SU-DHL-6 (cell line): Measurements from ENCODE around the gene NTM.

Experiments
- H2AFZ ChIP-seq: fragments of 200-600 bp; sonication (generic); 2 replicates; pipeline ENCODE4 v1.6.1; 2014; ENCODE audit warnings: low read depth, mild to moderate bottlenecking, moderate library complexity, mixed read lengths, antibody characterized with exemption, low read length; ENCODE audit not compliant: severe bottlenecking
- H3F3A ChIP-seq: fragments of 200-600 bp; shearing (Covaris generic); 2 replicates; pipeline ENCODE4 v1.6.0; 2016; ENCODE audit warnings: antibody characterized with exemption, mild to moderate bottlenecking; ENCODE audit not compliant: insufficient read depth
- H3K27ac ChIP-seq: fragments of 200-600 bp; sonication (generic); 2 replicates; pipeline ENCODE4 v1.5.1; 2016; ENCODE audit warnings: low read depth, mild to moderate bottlenecking, low read length, moderate library complexity, mixed read lengths
- H3K27me3 ChIP-seq: fragments of 200-600 bp; sonication (generic), shearing (Covaris generic); 2 replicates; pipeline ENCODE4 v1.6.0; 2014; ENCODE audit warnings: mild to moderate bottlenecking, low read length
- H3K36me3 ChIP-seq: fragments of 200-600 bp; sonication (generic); 2 replicates; pipeline ENCODE4 v1.6.1; 2014; ENCODE audit warnings: mild to moderate bottlenecking, low read length, mixed read lengths
- H3K4me2 ChIP-seq: fragments of 300-600, 200-600 bp; shearing (Covaris generic), sonication (generic); 2 replicates; pipeline ENCODE4 v1.6.0; 2014; ENCODE audit warnings: low read length, low read depth, mild to moderate bottlenecking; ENCODE audit not compliant: poor library complexity, severe bottlenecking
- H3K4me3 ChIP-seq: fragments of 200-600 bp; sonication (generic); 2 replicates; pipeline ENCODE4 v1.5.1; 2014; ENCODE audit warnings: antibody characterized with exemption, low read length, mild to moderate bottlenecking, mixed read lengths; ENCODE audit not compliant: insufficient read depth, poor library complexity, severe bottlenecking
- H3K79me2 ChIP-seq: fragments of 200-600 bp; sonication (generic); 2 replicates; pipeline ENCODE4 v1.6.1; 2014; ENCODE audit warnings: mild to moderate bottlenecking, low read length, moderate library complexity; ENCODE audit not compliant: insufficient read depth
- H3K9ac ChIP-seq: fragments of 200-600 bp; sonication (generic); 2 replicates; pipeline ENCODE4 v1.7.0; 2014; ENCODE audit warnings: mild to moderate bottlenecking, low read length
- H3K9me2 ChIP-seq: fragments of 200-600 bp; sonication (generic); replicated peaks from 2 replicates; pipeline ENCODE4 v1.6.1; 2014; ENCODE audit warnings: low read length; ENCODE audit not compliant: insufficient read depth
- H3K9me3 ChIP-seq: fragments of 200-600 bp; sonication (generic); 2 replicates; pipeline ENCODE4 v1.6.1; 2014; ENCODE audit warnings: low read length, mixed read lengths; ENCODE audit not compliant: insufficient read depth
- H4K20me1 ChIP-seq: fragments of 200-600 bp; sonication (generic); 2 replicates; pipeline ENCODE4 v1.6.1; 2014; ENCODE audit warnings: low read depth, mild to moderate bottlenecking, antibody characterized with exemption, low read length, moderate library complexity, mixed read lengths
- CTCF ChIP-seq: fragments of 200-600 bp; sonication (generic); IDR thresholded peaks from one replicate; pipeline ENCODE4 v1.5.1; 2017; ENCODE audit warnings: antibody characterized with exemption, mild to moderate bottlenecking, low read length, moderate library complexity; ENCODE audit not compliant: insufficient read depth, poor library complexity, severe bottlenecking
- EZH2phosphoT487 ChIP-seq: fragments of 200-600 bp; sonication (generic), shearing (Covaris generic); conservative IDR thresholded peaks from 2 replicates; pipeline ENCODE4 v1.6.1; 2018; ENCODE audit warnings: mild to moderate bottlenecking, antibody characterized with exemption, low read length, moderate library complexity, mixed read lengths

Gene NTM

GRCh38 chr11:132168344-132168981 lies 798.0 kb downstream of the NTM start:
- Histone ChIP-seq H3K4me3 (no peak overlapping the region), H3K27me3 (no peaks in the 10 kb centered on the region), H3K9ac (no peak overlapping the region), H3K27ac (no peak overlapping the region), H2AFZ (no peak overlapping the region), H3K36me3 (no peaks in the 10 kb centered on the region), H3K4me2 (no peak overlapping the region), H3K9me2 (no peaks in the 10 kb centered on the region), H3F3A (no peaks in the 10 kb centered on the region), H3K79me2 (no peaks in the 10 kb centered on the region), H3K9me3 (no peaks in the 10 kb centered on the region), H4K20me1 (no peaks in the 10 kb centered on the region)
- TF ChIP-seq EZH2phosphoT487 (no peak), CTCF (no peak)

GRCh38 chr11:132171031-132171430 lies 800.6 kb downstream of the NTM start:
- no peaks in the 10 kb centered on the region for H3K79me2 ChIP-seq
- H3K9me2 ChIP-seq = no peaks in the 10 kb centered on the region
- no peak overlapping the region for H3K9ac ChIP-seq
- no peaks in the 10 kb centered on the region for H3K36me3 ChIP-seq
- no peaks in the 10 kb centered on the region for H4K20me1 ChIP-seq
- H3K9me3 ChIP-seq = no peaks in the 10 kb centered on the region
- no peak overlapping the region for H3K27ac ChIP-seq
- H3K4me3 ChIP-seq = no peak overlapping the region
- no peaks in the 10 kb centered on the region for H3F3A ChIP-seq
- no peak for TF ChIP-seq EZH2phosphoT487
- no peak for TF ChIP-seq CTCF
- H3K27me3 ChIP-seq = no peaks in the 10 kb centered on the region
- no peak overlapping the region for H2AFZ ChIP-seq
- no peak overlapping the region for H3K4me2 ChIP-seq

- no peak overlapping the region for H2AFZ ChIP-seq
- H3K36me3 ChIP-seq = no peaks in the 10 kb centered on the region
- no peaks in the 10 kb centered on the region for H3K9me3 ChIP-seq
- TF ChIP-seq EZH2phosphoT487 (no peak), CTCF (no peak)
- H3K9ac ChIP-seq = no peak overlapping the region
- no peaks in the 10 kb centered on the region for H3K9me2 ChIP-seq
- no peaks in the 10 kb centered on the region for H3K79me2 ChIP-seq
- no peak overlapping the region for H3K4me3 ChIP-seq
- no peak overlapping the region for H3K27ac ChIP-seq
- no peaks in the 10 kb centered on the region for H3K27me3 ChIP-seq
- H4K20me1 ChIP-seq = no peaks in the 10 kb centered on the region
- H3K4me2 ChIP-seq = no peak overlapping the region
- H3F3A ChIP-seq = no peaks in the 10 kb centered on the region
These were observed 804.2 kb downstream of the NTM start for GRCh38 chr11:132174362-132175255.
